HG03103 (cell line): Measurements from ENCODE around the gene BICRAL.
"Not testable (repeated sequence)": the region's sequence is repeated elsewhere in the genome, so short reads cannot be mapped to it uniquely, and the experiment has no call there.

Experiments used
- ATAC-seq: cut with Tn5 transposase; IDR thresholded peaks from one replicate; pipeline ENCODE4 v1.9.1; 2021; ENCODE audit warnings: low read depth; ENCODE audit not compliant: unreplicated experiment

Gene BICRAL

GRCh38 chr6:42781796-42782688 lies at the start of gene BICRAL:
Gene BICRAL (plus strand): TSS chr6:42782052. CDS start chr6:42822023, 39,971 bp downstream.
- ATAC-seq, result no peak

GRCh38 chr6:42733867-42734481 lies 47.9 kb upstream of the BICRAL start:
- ATAC-seq, result not testable (repeated sequence)

- ATAC-seq, result no peak
These were observed 45.9 kb upstream of the BICRAL start for GRCh38 chr6:42735976-42736375.

GRCh38 chr6:42740725-42741124 lies 41.1 kb upstream of the BICRAL start:
- ATAC-seq, result no peak

GRCh38 chr6:42742116-42742894 lies 39.5 kb upstream of the BICRAL start:
- no peak for ATAC-seq

- ATAC-seq, result no peak
These were observed 37.4 kb upstream of the BICRAL start for GRCh38 chr6:42744351-42744893.

- no peak for ATAC-seq
These were observed 36.7 kb upstream of the BICRAL start for GRCh38 chr6:42745083-42745639.

GRCh38 chr6:42745640-42746462 lies 36.0 kb upstream of the BICRAL start, which contains the start of gene TBCC:
Gene TBCC (minus strand): TSS chr6:42746103. CDS start chr6:42746073, 30 bp downstream.
- peak; percentile 71 for ATAC-seq

- peak; percentile 40 for ATAC-seq
These were observed 35.1 kb upstream of the BICRAL start for GRCh38 chr6:42746463-42747391.

GRCh38 chr6:42748203-42748898 lies 33.5 kb upstream of the BICRAL start:
- ATAC-seq, result no peak

GRCh38 chr6:42751055-42751454 lies 30.8 kb upstream of the BICRAL start:
- no peak for ATAC-seq

GRCh38 chr6:42754759-42755158 lies 27.1 kb upstream of the BICRAL start:
- no peak for ATAC-seq

GRCh38 chr6:42756722-42757121 lies 25.1 kb upstream of the BICRAL start:
- ATAC-seq, result no peak

GRCh38 chr6:42758756-42759430 lies 23.0 kb upstream of the BICRAL start:
- ATAC-seq, result no peak

- no peak for ATAC-seq
These were observed 20.4 kb upstream of the BICRAL start for GRCh38 chr6:42761287-42762067.

- no peak for ATAC-seq
These were observed 19.4 kb upstream of the BICRAL start for GRCh38 chr6:42762426-42762859.

GRCh38 chr6:42762950-42763349 lies 18.9 kb upstream of the BICRAL start:
- no peak for ATAC-seq
